GM21515 (cell line): Measurements from ENCODE around the gene ADK.
"Not testable (repeated sequence)": the region's sequence is repeated elsewhere in the genome, so short reads cannot be mapped to it uniquely, and the experiment has no call there.

Experiments used
- ATAC-seq: cut with Tn5 transposase; IDR thresholded peaks from one replicate; pipeline ENCODE4 v1.9.1; 2021; ENCODE audit not compliant: unreplicated experiment

The ADK gene

GRCh38 chr10:74415146-74415839, 264.3 kb downstream of the ADK start:
- ATAC-seq: no peak

- ATAC-seq: no peak
Measured at GRCh38 chr10:74417397-74417796, 266.4 kb downstream of the ADK start.

GRCh38 chr10:74418285-74418872, 267.4 kb downstream of the ADK start:
- no peak for ATAC-seq

- no peak for ATAC-seq
Measured at GRCh38 chr10:74419491-74419951, 268.5 kb downstream of the ADK start.

GRCh38 chr10:74419958-74420375, 268.9 kb downstream of the ADK start:
- ATAC-seq: no peak

- ATAC-seq: no peak
Measured at GRCh38 chr10:74424565-74424964, 273.5 kb downstream of the ADK start.

GRCh38 chr10:74425456-74426001, 274.5 kb downstream of the ADK start:
- no peak for ATAC-seq

- no peak for ATAC-seq
Measured at GRCh38 chr10:74431816-74432215, 280.8 kb downstream of the ADK start.

- no peak for ATAC-seq
Measured at GRCh38 chr10:74432841-74433594, 282.0 kb downstream of the ADK start.

- ATAC-seq: no peak
Measured at GRCh38 chr10:74433595-74433956, 282.6 kb downstream of the ADK start.

GRCh38 chr10:74433993-74434392, 283.0 kb downstream of the ADK start:
- ATAC-seq: no peak

GRCh38 chr10:74434547-74434946, 283.5 kb downstream of the ADK start:
- ATAC-seq: no peak

GRCh38 chr10:74436523-74437170, 285.6 kb downstream of the ADK start:
- no peak for ATAC-seq

- no peak for ATAC-seq
Measured at GRCh38 chr10:74437822-74438221, 286.8 kb downstream of the ADK start.

- ATAC-seq: no peak
Measured at GRCh38 chr10:74439213-74439612, 288.2 kb downstream of the ADK start.

- no peak for ATAC-seq
Measured at GRCh38 chr10:74445493-74445892, 294.5 kb downstream of the ADK start.

GRCh38 chr10:74450602-74451001, 299.6 kb downstream of the ADK start:
- no peak for ATAC-seq

- no peak for ATAC-seq
Measured at GRCh38 chr10:74451127-74451829, 300.3 kb downstream of the ADK start.

- ATAC-seq: no peak
Measured at GRCh38 chr10:74453169-74453568, 302.1 kb downstream of the ADK start.

GRCh38 chr10:74457478-74457877, 306.5 kb downstream of the ADK start:
- ATAC-seq: not testable (repeated sequence)

- no peak for ATAC-seq
Measured at GRCh38 chr10:74460812-74461211, 309.8 kb downstream of the ADK start.
